HEK293 (cell line): ENCODE measurements around the gene CASZ1.

ENCODE experiments used
- CTCF ChIA-PET: fragments of 350-600 bp; formaldehyde crosslinking; extraction: SDS; loops from one replicate; lab custom pipeline; 2021; ENCODE audit warnings: antibody characterized with exemption; lab: Yijun Ruan, JAX
- POLR2A ChIA-PET: fragments of 300-600 bp; formaldehyde crosslinking; extraction: SDS; loops from one replicate; lab custom pipeline; 2020; ENCODE audit warnings: antibody characterized with exemption, inconsistent platforms; lab: Yijun Ruan, JAX
- H3K27ac ChIP-seq: fragments of 200-500 bp; sonication (Bioruptor generic); 2 replicates; pipeline ENCODE4 v1.5.1; 2014; ENCODE audit warnings: low read depth, low read length, control low read depth, inconsistent platforms; ENCODE audit errors: extremely low read depth
- H3K36me3 ChIP-seq, 2 experiments: fragments of 200-500 bp in 1 of 2; sonication (Bioruptor generic) in 1 of 2; 1 replicate in 1 of 2; 2 replicates in 1 of 2; pipeline ENCODE4 v1.5.1; 2014 to 2017; ENCODE audit warnings: inconsistent platforms in 2 of 2, low read length in 2 of 2; ENCODE audit not compliant: control insufficient read depth in 2 of 2, insufficient read depth in 1 of 2
- H3K4me1 ChIP-seq: fragments of 200-500 bp; sonication (Bioruptor generic); 2 replicates; pipeline ENCODE4 v1.5.1; 2014; ENCODE audit warnings: mild to moderate bottlenecking, low read length, inconsistent platforms; ENCODE audit not compliant: control insufficient read depth, insufficient read depth
- H3K4me3 ChIP-seq: 2 replicates; pipeline ENCODE4 v1.5.1; 2011; ENCODE audit warnings: low read depth, mild to moderate bottlenecking, control low read depth, low read length, moderate library complexity
- H3K9me3 ChIP-seq: fragments of 200-500 bp; sonication (Bioruptor generic); 2 replicates; pipeline ENCODE4 v1.5.1; 2014; ENCODE audit warnings: low read depth, low read length, inconsistent platforms; ENCODE audit not compliant: control insufficient read depth, insufficient read depth
- BCL11B ChIP-seq: fragments of 450-650 bp; formaldehyde crosslinking; IDR thresholded peaks from 2 replicates; pipeline ENCODE4 v1.5.1; 2016; ENCODE audit warnings: low read depth, missing biosample characterization, missing genetic modification characterization
- EGR2 ChIP-seq: fragments of 450-650 bp; formaldehyde crosslinking; IDR thresholded peaks from 2 replicates; pipeline ENCODE4 v1.5.1; 2016; ENCODE audit warnings: low read depth, missing biosample characterization, missing genetic modification characterization
- KLF7 ChIP-seq: fragments of 450-650 bp; formaldehyde crosslinking; IDR thresholded peaks from 2 replicates; pipeline ENCODE4 v1.5.1; 2016; ENCODE audit warnings: missing biosample characterization, missing genetic modification characterization, borderline replicate concordance
- SCRT2 ChIP-seq: fragments of 450-650 bp; formaldehyde crosslinking; IDR thresholded peaks from 2 replicates; pipeline ENCODE4 v1.5.1; 2016; ENCODE audit warnings: missing biosample characterization, missing genetic modification characterization
- SP3 ChIP-seq: fragments of 450-650 bp; formaldehyde crosslinking; IDR thresholded peaks from 2 replicates; pipeline ENCODE4 v1.5.1; 2016; ENCODE audit warnings: missing biosample characterization, missing genetic modification characterization
- ZFHX2 ChIP-seq: fragments of 450-650 bp; formaldehyde crosslinking; conservative IDR thresholded peaks from 2 replicates; pipeline ENCODE4 v1.5.1; 2016; ENCODE audit warnings: missing biosample characterization, missing genetic modification characterization
- ZNF140 ChIP-seq: fragments of 450-650 bp; formaldehyde crosslinking; IDR thresholded peaks from 2 replicates; pipeline ENCODE4 v1.5.1; 2016; ENCODE audit warnings: missing biosample characterization, missing genetic modification characterization
- ZNF214 ChIP-seq: fragments of 450-650 bp; formaldehyde crosslinking; IDR thresholded peaks from 2 replicates; pipeline ENCODE4 v1.5.1; 2017; ENCODE audit warnings: missing biosample characterization, mild to moderate bottlenecking, missing genetic modification characterization, borderline replicate concordance
- ZNF302 ChIP-seq: fragments of 450-650 bp; formaldehyde crosslinking; IDR thresholded peaks from 2 replicates; pipeline ENCODE4 v1.5.1; 2016; ENCODE audit warnings: missing biosample characterization, missing genetic modification characterization, low read depth
- ZNF366 ChIP-seq: fragments of 450-650 bp; formaldehyde crosslinking; conservative IDR thresholded peaks from 2 replicates; pipeline ENCODE4 v1.5.1; 2016; ENCODE audit warnings: missing biosample characterization, missing genetic modification characterization
- ZSCAN30 ChIP-seq: fragments of 450-650 bp; IDR thresholded peaks from 2 replicates; pipeline ENCODE4 v1.5.1; 2018; ENCODE audit warnings: missing biosample characterization, mild to moderate bottlenecking, missing genetic modification characterization, moderate library complexity
- ZXDB ChIP-seq: fragments of 450-650 bp; formaldehyde crosslinking; IDR thresholded peaks from 2 replicates; pipeline ENCODE4 v1.5.1; 2016; ENCODE audit warnings: missing biosample characterization, missing genetic modification characterization
- TF ChIP-seq, protein P1 (sequence below): fragments of 450-650 bp; formaldehyde crosslinking; IDR thresholded peaks from 2 replicates; pipeline ENCODE4 v1.5.1; 2016; ENCODE audit warnings: missing biosample characterization, missing genetic modification characterization, borderline replicate concordance
- TF ChIP-seq, protein P2 (sequence below): fragments of 450-650 bp; formaldehyde crosslinking; IDR thresholded peaks from 2 replicates; pipeline ENCODE4 v1.5.1; 2016; ENCODE audit warnings: missing biosample characterization, missing genetic modification characterization

The CASZ1 gene

DNA sequence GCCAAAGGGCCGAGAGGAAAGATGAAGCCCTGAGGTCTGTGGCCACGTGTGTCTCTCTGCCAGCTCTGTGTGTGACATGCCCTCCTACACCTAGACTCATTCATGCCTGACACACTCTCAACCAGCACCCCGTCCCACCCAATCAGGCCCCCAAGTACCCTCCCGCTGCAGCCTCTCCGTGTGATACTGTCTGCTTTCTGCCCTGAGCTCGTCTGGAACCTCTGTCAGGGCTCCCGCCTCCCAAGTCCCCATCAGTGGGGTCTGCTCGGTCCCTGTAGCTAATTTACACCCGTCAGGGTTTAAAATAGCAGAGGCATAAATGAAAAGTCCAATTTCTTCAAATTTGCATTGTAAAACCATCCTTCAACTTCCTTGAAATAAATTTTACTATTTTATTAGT is 20.7 kb downstream of the CASZ1 start (continued):
- TF ChIP-seq ZNF214 (no peak), ZNF366 (no peak), ZNF302 (tag by site-specific recombination) (no peak)

DNA sequence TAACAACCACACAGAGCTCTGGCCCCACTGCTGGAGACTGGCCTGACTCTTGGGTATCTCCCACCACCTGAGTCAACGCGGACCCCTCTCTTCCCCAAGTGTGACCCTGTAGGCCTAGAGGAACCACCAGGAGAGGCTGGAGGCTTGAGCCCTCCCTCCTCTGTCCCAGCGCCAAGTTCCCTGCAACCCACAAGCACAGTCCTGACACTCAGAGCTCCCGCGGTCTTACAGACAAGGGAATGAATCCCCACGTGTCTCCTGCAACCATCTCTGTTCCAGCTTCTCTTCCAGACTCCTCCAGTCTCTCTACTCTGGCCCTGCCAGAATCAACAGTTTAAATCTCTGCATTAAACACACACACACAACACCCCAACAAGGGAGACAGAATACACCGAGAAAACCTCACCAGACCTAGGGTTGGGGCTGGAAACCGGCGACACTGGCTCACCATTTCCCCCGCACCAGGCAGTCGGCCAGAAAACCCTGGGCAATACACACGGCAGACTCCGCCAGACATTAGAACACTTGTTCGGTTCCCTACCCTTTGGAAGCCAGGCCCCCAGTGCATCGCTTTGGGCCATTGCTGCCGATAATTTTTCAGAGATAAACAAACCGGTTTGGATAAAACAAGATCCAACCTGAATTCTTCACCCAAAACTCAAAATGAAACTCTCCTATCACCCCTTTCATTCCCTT is 21.7 kb downstream of the CASZ1 start:
- ChIA-PET CTCF (no interaction called here), POLR2A (no interaction called here)
- TF ChIP-seq SCRT2 (tag by site-specific recombination) (peak; percentile 44), SP3 (tag by site-specific recombination) (no peak)
- Histone ChIP-seq H3K9me3 (no peaks in the 10 kb centered on the region), H3K4me3 (no peak overlapping the region), H3K27ac (no peak overlapping the region), H3K36me3 (no peaks in the 10 kb centered on the region), H3K4me1 (no peaks in the 10 kb centered on the region)

- POLR2A ChIA-PET, result no interaction called here
- TF ChIP-seq ZSCAN30 (tag by site-specific recombination) (no peak), EGR2 (tag by site-specific recombination) (no peak), ZXDB (no peak), KLF7 (tag by site-specific recombination) (no peak), ZNF140 (no peak)
- TF ChIP-seq, protein P1, sequence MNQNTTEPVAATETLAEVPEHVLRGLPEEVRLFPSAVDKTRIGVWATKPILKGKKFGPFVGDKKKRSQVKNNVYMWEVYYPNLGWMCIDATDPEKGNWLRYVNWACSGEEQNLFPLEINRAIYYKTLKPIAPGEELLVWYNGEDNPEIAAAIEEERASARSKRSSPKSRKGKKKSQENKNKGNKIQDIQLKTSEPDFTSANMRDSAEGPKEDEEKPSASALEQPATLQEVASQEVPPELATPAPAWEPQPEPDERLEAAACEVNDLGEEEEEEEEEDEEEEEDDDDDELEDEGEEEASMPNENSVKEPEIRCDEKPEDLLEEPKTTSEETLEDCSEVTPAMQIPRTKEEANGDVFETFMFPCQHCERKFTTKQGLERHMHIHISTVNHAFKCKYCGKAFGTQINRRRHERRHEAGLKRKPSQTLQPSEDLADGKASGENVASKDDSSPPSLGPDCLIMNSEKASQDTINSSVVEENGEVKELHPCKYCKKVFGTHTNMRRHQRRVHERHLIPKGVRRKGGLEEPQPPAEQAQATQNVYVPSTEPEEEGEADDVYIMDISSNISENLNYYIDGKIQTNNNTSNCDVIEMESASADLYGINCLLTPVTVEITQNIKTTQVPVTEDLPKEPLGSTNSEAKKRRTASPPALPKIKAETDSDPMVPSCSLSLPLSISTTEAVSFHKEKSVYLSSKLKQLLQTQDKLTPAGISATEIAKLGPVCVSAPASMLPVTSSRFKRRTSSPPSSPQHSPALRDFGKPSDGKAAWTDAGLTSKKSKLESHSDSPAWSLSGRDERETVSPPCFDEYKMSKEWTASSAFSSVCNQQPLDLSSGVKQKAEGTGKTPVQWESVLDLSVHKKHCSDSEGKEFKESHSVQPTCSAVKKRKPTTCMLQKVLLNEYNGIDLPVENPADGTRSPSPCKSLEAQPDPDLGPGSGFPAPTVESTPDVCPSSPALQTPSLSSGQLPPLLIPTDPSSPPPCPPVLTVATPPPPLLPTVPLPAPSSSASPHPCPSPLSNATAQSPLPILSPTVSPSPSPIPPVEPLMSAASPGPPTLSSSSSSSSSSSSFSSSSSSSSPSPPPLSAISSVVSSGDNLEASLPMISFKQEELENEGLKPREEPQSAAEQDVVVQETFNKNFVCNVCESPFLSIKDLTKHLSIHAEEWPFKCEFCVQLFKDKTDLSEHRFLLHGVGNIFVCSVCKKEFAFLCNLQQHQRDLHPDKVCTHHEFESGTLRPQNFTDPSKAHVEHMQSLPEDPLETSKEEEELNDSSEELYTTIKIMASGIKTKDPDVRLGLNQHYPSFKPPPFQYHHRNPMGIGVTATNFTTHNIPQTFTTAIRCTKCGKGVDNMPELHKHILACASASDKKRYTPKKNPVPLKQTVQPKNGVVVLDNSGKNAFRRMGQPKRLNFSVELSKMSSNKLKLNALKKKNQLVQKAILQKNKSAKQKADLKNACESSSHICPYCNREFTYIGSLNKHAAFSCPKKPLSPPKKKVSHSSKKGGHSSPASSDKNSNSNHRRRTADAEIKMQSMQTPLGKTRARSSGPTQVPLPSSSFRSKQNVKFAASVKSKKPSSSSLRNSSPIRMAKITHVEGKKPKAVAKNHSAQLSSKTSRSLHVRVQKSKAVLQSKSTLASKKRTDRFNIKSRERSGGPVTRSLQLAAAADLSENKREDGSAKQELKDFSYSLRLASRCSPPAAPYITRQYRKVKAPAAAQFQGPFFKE (tag by site-specific recombination), result no peak
- TF ChIP-seq, protein P2, sequence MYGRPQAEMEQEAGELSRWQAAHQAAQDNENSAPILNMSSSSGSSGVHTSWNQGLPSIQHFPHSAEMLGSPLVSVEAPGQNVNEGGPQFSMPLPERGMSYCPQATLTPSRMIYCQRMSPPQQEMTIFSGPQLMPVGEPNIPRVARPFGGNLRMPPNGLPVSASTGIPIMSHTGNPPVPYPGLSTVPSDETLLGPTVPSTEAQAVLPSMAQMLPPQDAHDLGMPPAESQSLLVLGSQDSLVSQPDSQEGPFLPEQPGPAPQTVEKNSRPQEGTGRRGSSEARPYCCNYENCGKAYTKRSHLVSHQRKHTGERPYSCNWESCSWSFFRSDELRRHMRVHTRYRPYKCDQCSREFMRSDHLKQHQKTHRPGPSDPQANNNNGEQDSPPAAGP (tag by site-specific recombination), result no peak
- TF ChIP-seq, all 188 proteins: peak for 0
- no peak overlapping the region for H3K27ac ChIP-seq
- CTCF ChIA-PET, result no interaction called here
- H3K4me1 ChIP-seq, result no peaks in the 10 kb centered on the region
- H3K4me3 ChIP-seq, result no peak overlapping the region
- no peaks in the 10 kb centered on the region for H3K36me3 ChIP-seq
- H3K9me3 ChIP-seq, result no peaks in the 10 kb centered on the region
These were observed 22.4 kb downstream of the CASZ1 start for GRCh38 chr1:10773851-10774614.

GRCh38 chr1:10773376-10773775 is 23.1 kb downstream of the CASZ1 start:
- TF ChIP-seq BCL11B (no peak), EGR2 (tag by site-specific recombination) (0 out of 2 replicates have a peak, but pooled peaks have one; percentile 2), ZFHX2 (tag by site-specific recombination) (0 out of 2 replicates have a peak, but pooled peaks have one; percentile 0)
- Histone ChIP-seq H3K36me3 (no peaks in the 10 kb centered on the region), H3K27ac (no peak overlapping the region), H3K9me3 (no peaks in the 10 kb centered on the region), H3K4me3 (no peak overlapping the region), H3K4me1 (no peaks in the 10 kb centered on the region)
- CTCF ChIA-PET, result no interaction called here
- POLR2A ChIA-PET, result no interaction called here
